Pancreas (tissue), 10 donors: ENCODE measurements around the gene NEK10. TPM values are rescaled to one million over a fixed set of nuclear protein-coding genes. Genes with fewer than 3 reads are reported as not detected.
A peak's percentile ranks its signal among the peaks of the same experiment; 100 is the strongest.

ENCODE experiments used
- ATAC-seq, 4 donors: fragments of 200-7000 bp; cut with Tn5 transposase; one replicate each; pipeline versions ENCODE4 v1.8.0 to v1.9.1; 2020; ENCODE audit warnings: mild to moderate bottlenecking in 4 of 4, moderate library complexity in 4 of 4
- DNase-seq, 6 donors: peaks; one replicate each; pipeline ENCODE4 v3.0.0-alpha.2; 2020
- FAIRE-seq: peaks from 2 replicates; lab custom pipeline; 2012; peaks lifted over from hg19 to GRCh38; lab: Jason Lieb, UNC
- H3K27ac ChIP-seq, 4 donors: fragments of 200-600 bp; sonication (generic); 1 replicate in 3 of 4; 2 replicates in 1 of 4; pipeline versions ENCODE4 v1.5.0 to v1.8.0; 2020
- H3K27me3 ChIP-seq, 4 donors: fragments of 200-600 bp; one replicate each; pipeline ENCODE4 v1.8.0; 2021
- H3K36me3 ChIP-seq, 3 donors: fragments of 200-600 bp; sonication (generic) in 1 of 3; one replicate each; pipeline versions ENCODE4 v1.5.0 to v1.8.0; 2020 to 2021
- H3K4me1 ChIP-seq, 3 donors: fragments of 200-600 bp; one replicate each; pipeline ENCODE4 v1.8.0; 2021
- H3K4me3 ChIP-seq, 4 donors: fragments of 200-600 bp; sonication (generic) in 2 of 4; one replicate each; pipeline versions ENCODE4 v1.5.0 to v1.8.0; 2020 to 2021
- H3K9me3 ChIP-seq, 4 donors: fragments of 200-600 bp; one replicate each; pipeline ENCODE4 v1.8.0; 2021
- CTCF ChIP-seq, 4 donors: fragments of 200-600 bp; sonication (generic) in 3 of 4; IDR thresholded peaks; one replicate each; pipeline versions ENCODE4 v1.5.0 to v1.8.0; 2021; ENCODE audit warnings: antibody characterized with exemption in 4 of 4
- whole genome bisulfite sequencing, 2 donors: extraction: QIAGEN DNeasy Blood & Tissue Kit; methylation state at CpG; one replicate each; pipeline ENCODE4 v1.1.7; 2013; 5-methylcytosine and 5-hydroxymethylcytosine counted together
- intact Hi-C, 3 donors: fragments of 100-400 bp; cut with DNase I; formaldehyde crosslinking; loops; one replicate each; pipeline versions ENCODE4 v1.11.1 to v1.14.2; 2022
- polyA plus RNA-seq, 2 donors: library from polyadenylated mRNA; stranded (reverse); fragments of 200-250 nt; gene quantifications; one replicate each; pipeline ENCODE4 v1.2.3, GENCODE V29; 2013
- total RNA-seq, 6 donors: library from RNA; stranded (reverse); fragmentation: NEBNext Ultra II Directional in 4 of 6; extraction: Animal tissue kit (Norgen Biotek cat#: 25700) in 4 of 6; gene quantifications; one replicate each; pipeline versions ENCODE4 v1.2.1 to v1.2.4, GENCODE V29; 2021 to 2023
- donor health status: healthy with polysubstance abuse.
- donor health status: DM: no; HTN: no; CAD: no; lungs with moderate emphysema.
- donor health status: DM: no; HTN: no; CAD: no.
- donor health status: control.
- donor health status: control.
- donor health status: Bipolar disorder and iron deficiency.
- donor health status: DM: yes; HTN: yes; CAD: no.
- donor health status: DM: no; HTN: no; CAD: no.
- donor health status: DM: no; HTN: no; CAD: no.
- donor health status: DM: yes; HTN: yes; CAD: no.

NEK10 gene
- total and polyA plus RNA-seq, 8 donors = 0.24 to 0.90 (median 0.37) TPM

DNA sequence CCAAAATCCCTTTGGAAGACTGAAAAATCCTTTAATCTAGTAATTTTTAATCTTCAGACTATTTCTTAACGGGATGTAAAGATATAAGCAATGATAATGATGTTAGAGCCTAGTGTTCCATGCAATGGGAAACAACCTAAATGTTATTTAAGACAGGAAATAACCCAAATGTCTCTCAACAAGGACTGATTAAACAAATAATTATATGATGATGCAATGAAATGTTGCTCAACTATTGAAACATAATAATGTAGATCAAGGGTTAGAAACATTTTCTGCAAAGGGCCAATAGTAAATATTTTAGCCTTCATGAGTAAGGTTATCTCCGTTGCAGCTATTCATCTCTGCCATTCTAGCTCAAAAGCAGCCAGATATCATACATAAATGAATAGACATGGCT is 275.4 kb downstream of the NEK10 start:
- DNase-seq (no peak), FAIRE-seq (no peak), ATAC-seq (no peak)
- Histone ChIP-seq H3K9me3 (no peaks in the 10 kb centered on the region), H3K36me3 (no peaks in the 10 kb centered on the region), H3K4me3 (no peak overlapping the region), H3K27me3 (no peaks in the 10 kb centered on the region), H3K4me1 (no peaks in the 10 kb centered on the region), H3K27ac (no peak overlapping the region)
- WGBS, 2 donors = 42 to 45% methylated on average over 2 of the region's 2 CpGs
- TF ChIP-seq CTCF (IDR thresholded peaks at IDR 0.05) = no peak
- intact Hi-C loops = no loop called here

DNA sequence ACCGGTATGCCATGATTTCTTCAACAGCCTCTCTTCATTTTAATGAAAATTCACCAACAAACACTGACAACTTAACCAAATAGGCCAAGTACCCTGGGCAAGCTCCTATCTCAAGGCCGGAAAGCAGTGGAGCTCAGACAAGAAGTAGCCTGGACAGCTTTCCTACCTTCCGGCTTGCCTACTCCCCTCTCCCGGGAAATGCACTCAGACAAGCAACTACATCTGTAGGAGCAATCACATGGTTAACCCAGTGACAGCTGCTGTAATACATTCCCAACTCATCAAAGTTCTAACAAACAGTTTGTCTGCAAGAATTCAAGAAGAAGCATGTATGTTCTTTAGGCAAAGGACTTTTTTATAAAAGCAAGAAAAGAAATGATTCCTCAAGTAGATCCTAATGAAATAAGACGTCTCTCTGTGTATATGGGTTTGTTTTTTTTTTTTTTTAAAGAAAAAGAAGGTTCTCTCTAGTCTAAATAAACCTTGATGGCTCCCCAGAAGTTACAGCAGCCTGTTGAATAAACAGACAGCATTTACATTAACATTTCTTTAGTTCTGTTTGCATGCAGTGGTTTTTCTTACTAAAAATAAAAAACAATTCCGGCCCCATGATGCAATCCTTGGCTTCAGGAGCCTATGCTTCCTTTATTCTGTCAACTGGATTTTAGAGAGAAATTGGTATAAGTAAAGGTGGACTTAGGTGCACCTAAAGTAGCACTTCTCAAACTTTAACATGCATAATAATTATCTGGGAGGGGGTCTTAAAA is 278.7 kb downstream of the NEK10 start:
- ATAC-seq (no peak), DNase-seq (no peak), FAIRE-seq (no peak)
- Histone ChIP-seq H3K4me1 (no peaks in the 10 kb centered on the region), H3K27ac (no peak overlapping the region), H3K27me3 (no peaks in the 10 kb centered on the region), H3K9me3 (no peaks in the 10 kb centered on the region), H3K36me3 (no peaks in the 10 kb centered on the region), H3K4me3 (no peak overlapping the region)
- 77 to 88% methylated on average over 6 of the region's 6 CpGs for WGBS, 2 donors
- intact Hi-C loops = no loop called here
- TF ChIP-seq CTCF (IDR thresholded peaks at IDR 0.05) = no peak

DNA sequence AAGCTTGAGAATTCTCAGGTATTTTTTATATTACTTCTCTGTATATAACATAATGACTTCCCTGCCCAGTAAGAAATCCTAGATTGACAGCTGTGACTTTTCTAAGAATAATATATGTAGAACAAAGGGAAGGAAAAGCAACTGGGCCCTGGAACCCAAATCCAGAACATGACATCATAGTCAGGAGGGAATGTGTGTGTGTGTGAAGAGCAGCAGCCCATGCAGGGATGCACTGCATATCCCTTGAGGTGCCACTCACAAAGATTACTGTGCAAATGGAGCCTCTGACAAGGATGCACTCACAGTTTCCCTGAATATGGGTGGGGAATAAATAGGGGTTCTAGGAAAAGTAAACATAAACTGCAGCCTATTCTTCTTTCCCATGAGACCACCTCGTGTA is 279.5 kb downstream of the NEK10 start:
- Histone ChIP-seq H3K4me1 (no peaks in the 10 kb centered on the region), H3K27ac (no peak overlapping the region), H3K9me3 (no peaks in the 10 kb centered on the region), H3K4me3 (no peak overlapping the region), H3K27me3 (no peaks in the 10 kb centered on the region), H3K36me3 (no peaks in the 10 kb centered on the region)
- no peak for FAIRE-seq
- no peak for DNase-seq
- no peak for TF ChIP-seq CTCF (IDR thresholded peaks at IDR 0.05)
- whole genome bisulfite sequencing, 2 donors = 65 to 78% methylated on average over 1 of the region's 1 CpG
- no peak for ATAC-seq
- intact Hi-C loops = no loop called here

- no peak overlapping the region for H3K27ac ChIP-seq
- intact Hi-C loops = no loop called here
- WGBS, 2 donors = 40 to 46% methylated on average over 2 of the region's 2 CpGs
- H3K36me3 ChIP-seq = no peaks in the 10 kb centered on the region
- ATAC-seq (peak in 1 of 4 donors; percentile 46), FAIRE-seq (no peak), DNase-seq (no peak)
- H3K9me3 ChIP-seq = no peaks in the 10 kb centered on the region
- H3K27me3 ChIP-seq = no peaks in the 10 kb centered on the region
- H3K4me1 ChIP-seq = no peaks in the 10 kb centered on the region
- H3K4me3 ChIP-seq = no peak overlapping the region
- TF ChIP-seq CTCF (IDR thresholded peaks at IDR 0.05) = no peak
Measured at GRCh38 chr3:27089068-27089467, 280.1 kb downstream of the NEK10 start.
